GM19328 (cell line): Measurements from ENCODE around the gene LACTB.
"Not testable (repeated sequence)": the region's sequence is repeated elsewhere in the genome, so short reads cannot be mapped to it uniquely, and the experiment has no call there.

ENCODE experiments used
- ATAC-seq: cut with Tn5 transposase; IDR thresholded peaks from one replicate; pipeline ENCODE4 v1.9.1; 2021; ENCODE audit warnings: mild to moderate bottlenecking, moderate library complexity; ENCODE audit not compliant: unreplicated experiment

LACTB gene

DNA sequence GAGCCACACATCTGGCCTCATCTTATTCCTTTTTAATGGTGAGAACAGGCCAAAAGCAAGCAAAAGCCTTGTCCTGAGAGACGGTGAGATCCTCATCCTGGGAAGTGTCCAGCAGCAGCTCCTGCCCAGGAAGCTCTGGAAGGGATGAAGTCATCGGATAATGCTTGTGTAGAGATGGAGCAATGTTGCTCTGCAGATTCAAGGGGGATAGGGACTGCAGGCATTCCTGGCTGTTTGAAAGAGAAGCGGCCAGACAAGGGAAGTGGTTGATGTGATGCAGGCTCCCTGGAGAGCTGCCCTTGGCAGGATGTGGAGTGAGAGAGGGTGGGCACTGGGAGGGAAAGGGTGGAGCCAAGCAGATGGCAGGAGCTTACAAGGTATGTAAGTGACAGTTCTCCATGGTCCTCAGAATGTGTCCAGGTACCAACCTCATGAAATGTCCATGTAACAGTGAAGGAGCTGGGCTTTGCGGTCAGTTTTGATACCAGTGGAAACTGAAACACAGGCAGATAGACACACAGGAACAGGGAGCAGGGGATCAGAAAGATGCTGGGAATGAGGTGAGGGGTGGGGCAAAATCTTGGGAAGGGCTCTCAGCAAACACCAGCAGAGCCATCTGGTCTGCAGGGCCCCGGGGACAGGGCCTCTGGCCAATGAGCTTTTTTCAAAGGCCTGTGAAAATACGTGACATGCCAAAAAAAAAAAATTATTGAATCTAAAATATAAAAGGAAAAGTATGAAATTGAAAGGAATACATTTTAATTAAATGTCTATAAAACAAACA lies 32.2 kb upstream of the LACTB start:
- ATAC-seq: no peak

- ATAC-seq: no peak
Measured at GRCh38 chr15:63090472-63090871, 31.2 kb upstream of the LACTB start.

DNA sequence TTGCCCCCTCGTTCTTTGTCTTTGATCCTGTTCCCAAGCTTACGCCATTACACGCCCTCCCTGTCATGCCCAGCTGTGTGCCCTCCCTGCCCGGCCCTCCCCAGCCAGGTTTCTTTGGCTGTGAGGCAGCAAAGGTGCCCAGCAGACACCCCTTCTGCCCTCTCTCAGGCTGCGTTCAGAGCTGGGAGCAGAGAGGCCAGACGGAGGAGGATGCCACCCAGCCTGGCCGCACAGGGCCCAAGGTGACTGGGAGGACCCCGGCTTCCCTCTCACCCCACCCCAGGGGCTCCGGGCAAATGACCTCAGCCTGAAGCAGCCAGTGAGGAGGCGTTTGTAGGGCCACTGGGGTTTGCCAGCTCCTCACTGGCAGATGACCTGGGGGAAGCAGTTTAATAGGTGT lies 30.8 kb upstream of the LACTB start:
- no peak for ATAC-seq

DNA sequence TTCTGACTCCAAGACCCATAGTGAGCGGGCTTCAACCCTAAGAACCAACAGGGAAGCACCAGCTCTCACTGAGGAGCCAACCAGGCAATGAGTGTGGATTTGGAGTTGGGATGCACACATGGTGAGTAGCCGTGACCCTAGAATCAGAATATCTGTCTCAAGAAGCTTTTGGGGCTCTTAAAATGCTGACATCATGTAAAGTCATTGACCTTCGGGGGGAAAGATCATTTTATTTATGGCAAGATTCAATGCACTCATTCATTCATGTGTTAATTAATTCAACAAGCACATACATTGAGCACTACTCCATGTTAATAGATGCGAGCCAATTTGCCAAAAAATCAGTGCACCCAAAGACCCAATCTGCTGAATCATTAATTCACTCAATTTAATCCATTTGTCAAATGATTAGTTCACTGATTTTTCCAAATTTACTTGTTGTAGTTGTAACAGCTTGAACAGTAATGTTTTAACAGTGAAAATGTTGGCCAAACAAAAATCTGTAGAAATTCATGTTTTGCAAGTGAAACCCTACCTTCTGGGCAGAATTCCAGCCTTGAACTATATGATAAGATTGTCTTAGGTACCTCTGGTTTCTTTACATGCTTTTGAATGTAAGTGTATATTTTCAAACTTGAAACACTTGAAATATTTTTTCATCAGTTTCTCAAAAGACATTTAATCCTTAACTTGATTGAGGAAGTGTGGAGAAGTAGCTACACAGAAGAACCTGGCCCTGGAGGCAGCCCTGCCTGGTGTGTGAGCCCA lies 29.8 kb upstream of the LACTB start:
- ATAC-seq: no peak

GRCh38 chr15:63093486-63094205 lies 28.0 kb upstream of the LACTB start:
- no peak for ATAC-seq

GRCh38 chr15:63094495-63094931 lies 27.1 kb upstream of the LACTB start:
- ATAC-seq: no peak

DNA sequence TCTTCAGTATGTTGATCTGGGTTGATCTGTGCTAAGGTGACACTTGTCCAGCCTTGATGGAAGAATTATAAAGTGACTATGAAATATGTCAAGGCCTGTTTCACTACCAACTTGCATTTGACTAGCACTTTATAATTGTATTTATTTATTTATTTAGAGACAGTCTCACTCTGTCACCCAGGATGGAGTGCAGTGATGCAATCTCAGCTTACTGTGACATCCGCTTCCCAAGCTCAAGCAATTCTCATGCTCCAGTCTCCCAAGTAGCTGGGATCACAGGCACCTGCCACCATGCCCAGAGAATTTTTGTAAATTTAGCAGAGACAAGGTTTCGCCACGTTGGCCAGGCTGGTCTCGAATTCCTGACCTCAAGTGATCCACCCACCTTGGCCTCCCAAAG lies 25.5 kb upstream of the LACTB start:
- no peak for ATAC-seq

DNA sequence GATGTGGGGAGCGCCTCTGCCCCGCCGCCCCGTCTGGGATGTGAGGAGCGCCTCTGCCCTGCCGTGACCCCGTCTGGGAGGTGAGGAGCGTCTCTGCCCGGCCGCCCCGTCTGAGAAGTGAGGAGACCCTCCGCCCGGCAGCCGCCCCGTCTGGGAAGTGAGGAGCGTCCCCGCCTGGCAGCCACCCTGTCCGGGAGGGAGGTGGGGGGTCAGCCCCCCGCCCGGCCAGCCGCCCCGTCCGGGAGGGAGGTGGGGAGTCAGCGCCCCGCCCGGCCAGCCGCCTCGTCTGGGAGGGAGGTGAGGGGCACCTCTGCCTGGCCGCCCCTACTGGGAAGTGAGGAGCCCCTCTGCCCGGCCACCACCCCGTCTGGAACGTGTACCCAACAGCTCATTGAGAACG lies 22.8 kb upstream of the LACTB start:
- ATAC-seq: not testable (repeated sequence)

GRCh38 chr15:63099581-63099980 lies 22.1 kb upstream of the LACTB start:
- ATAC-seq: not testable (repeated sequence)

- no peak for ATAC-seq
Measured at GRCh38 chr15:63103416-63103815, 18.2 kb upstream of the LACTB start.

DNA sequence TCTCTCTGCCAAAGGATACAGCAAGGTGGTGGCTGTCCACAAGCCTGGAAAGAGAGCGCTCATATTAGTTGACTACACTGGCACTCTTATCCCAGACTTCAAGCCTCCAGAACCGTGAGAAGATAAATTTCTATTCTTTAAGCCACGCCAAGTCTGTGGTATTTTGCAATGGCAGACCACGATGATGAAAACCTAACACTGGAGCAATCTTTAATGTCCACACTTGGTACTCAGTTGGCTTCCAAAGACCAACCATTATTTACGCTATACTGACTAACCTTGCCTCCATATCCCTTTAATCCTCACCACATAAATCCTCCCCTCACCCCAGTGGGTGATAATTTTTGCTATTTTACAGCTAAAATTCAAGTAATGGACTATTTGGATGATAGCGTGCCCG lies 16.9 kb upstream of the LACTB start:
- no peak for ATAC-seq

- not testable (repeated sequence) for ATAC-seq
Measured at GRCh38 chr15:63105354-63105753, 16.3 kb upstream of the LACTB start.

DNA sequence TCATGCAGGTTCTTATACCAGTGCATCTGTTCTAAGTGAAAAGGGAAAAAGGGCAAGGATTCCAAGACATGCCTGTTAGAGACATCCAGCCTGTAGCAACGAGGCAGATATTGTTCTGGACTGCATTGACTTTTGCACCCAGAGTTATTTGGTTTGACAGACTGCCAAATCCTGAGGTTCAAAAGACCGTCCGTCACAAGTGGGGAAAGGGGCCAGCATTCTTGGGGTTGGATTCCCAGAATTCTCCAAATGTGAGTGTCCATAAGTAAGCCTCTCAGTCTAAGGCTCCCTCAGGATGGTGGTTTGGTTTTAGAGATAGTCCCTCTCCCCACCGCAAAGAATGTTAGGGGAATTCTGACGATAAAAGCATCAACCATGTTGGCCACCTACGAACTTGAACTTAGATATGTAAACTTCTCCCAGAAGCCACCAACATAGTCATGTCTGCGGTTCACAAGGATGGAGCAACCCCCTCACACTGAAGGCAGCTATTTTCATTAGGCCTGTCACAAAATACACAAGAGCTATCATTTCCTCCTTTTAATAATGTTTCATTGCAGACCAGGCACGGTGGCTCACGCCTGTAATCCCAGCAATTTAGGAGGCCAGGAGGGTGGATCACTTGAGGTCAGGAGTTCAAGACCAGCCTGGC lies 13.6 kb upstream of the LACTB start:
- ATAC-seq: no peak

GRCh38 chr15:63109498-63109897 lies 12.2 kb upstream of the LACTB start:
- ATAC-seq: no peak

GRCh38 chr15:63109920-63110319 lies 11.7 kb upstream of the LACTB start:
- ATAC-seq: no peak

DNA sequence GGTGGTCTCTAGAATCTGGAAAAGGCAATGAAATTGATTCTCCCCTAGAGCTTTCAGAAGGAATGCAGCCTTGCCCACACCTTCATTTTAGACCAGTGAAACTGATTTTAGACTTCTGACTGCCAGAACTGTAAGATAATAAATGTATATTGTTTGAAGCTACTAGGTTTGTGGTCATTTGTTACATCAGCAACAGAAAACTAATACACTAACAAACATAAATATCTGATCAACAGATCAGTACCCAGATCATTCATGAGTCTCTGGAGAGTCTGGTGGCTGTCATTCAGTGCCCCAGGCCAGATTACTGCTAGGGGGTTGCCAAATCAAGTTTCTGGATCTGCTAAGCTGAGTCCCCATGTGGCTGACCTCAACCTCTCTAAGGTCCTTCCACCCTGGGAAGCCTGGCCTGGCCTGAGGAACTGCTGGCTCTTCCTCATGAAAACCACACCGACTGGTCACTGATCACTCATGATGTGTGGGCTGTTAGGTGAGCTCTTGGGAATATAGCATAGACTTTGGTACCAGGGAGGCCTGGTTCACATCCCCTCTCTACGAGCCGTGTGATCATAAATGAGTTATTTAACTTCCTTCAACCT lies 11.1 kb upstream of the LACTB start:
- ATAC-seq: no peak

- ATAC-seq: no peak
Measured at GRCh38 chr15:63111481-63111880, 10.2 kb upstream of the LACTB start.

DNA sequence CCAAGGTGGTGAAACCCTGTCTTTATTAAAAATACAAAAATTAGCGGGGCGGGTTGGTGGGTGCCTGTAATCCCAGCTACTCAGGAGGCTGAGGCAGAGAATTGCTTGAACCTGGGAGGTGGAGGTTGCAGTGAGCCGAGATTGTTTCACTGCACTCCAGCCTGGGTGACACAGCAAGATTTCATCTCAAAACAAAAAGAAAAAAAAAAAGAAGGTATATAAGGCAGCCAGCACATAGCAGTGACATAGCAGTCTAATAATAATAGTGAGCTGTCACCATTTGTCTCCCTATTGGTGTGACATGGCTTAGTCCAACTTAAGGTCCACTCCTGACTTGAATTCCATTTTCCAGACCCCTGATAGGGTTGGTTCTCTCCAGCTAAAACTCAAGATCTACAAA lies 8.8 kb upstream of the LACTB start:
- ATAC-seq: no peak

- ATAC-seq: no peak
Measured at GRCh38 chr15:63114465-63114864, 7.2 kb upstream of the LACTB start.

GRCh38 chr15:63118854-63119253 lies 2.8 kb upstream of the LACTB start:
- no peak for ATAC-seq
